HepG2 (cell line): ENCODE results near the gene TOMM22. TPM values are rescaled to one million over a fixed set of nuclear protein-coding genes. Genes with fewer than 3 reads are reported as not detected.

Experiments
- ATAC-seq: fragments of 200-7000 bp; cut with Tn5 transposase; 3 replicates; pipeline ENCODE4 v1.9.1; 2020; ENCODE audit warnings: mild to moderate bottlenecking, moderate library complexity
- BruUV-seq: library from RNA; stranded (reverse); fragments of 400-500 nt; replicated peaks from 2 replicates; lab custom pipeline; 2021; lab: Mats Ljungman, UMichigan
- CTCF ChIA-PET: fragments of 300-600 bp; formaldehyde crosslinking; extraction: SDS; loops from one replicate; lab custom pipeline; 2021; ENCODE audit warnings: low total read pairs, inconsistent platforms, low intra/inter-chr PET ratio; lab: Yijun Ruan, JAX
- POLR2A ChIA-PET: fragments of 350-600 bp; sonication (Branson Sonifier 250); formaldehyde crosslinking; loops from one replicate; lab custom pipeline; 2020; ENCODE audit warnings: antibody characterized with exemption, inconsistent platforms; lab: Yijun Ruan, JAX
- DNase-seq: peaks from one replicate; pipeline ENCODE4 v3.0.0-alpha.2; 2015; ENCODE audit warnings: low spot score
- FAIRE-seq: peaks from 3 replicates; lab custom pipeline; 2011; peaks lifted over from hg19 to GRCh38; lab: Jason Lieb, UNC
- H2AFZ ChIP-seq: one replicate; pipeline ENCODE4 v1.6.1; 2011; ENCODE audit warnings: low read length, inconsistent platforms
- H3K27ac ChIP-seq: fragments of 300-600 bp; 3 replicates; pipeline ENCODE4 v1.8.0; 2011; ENCODE audit warnings: mixed run types, mild to moderate bottlenecking, mixed read lengths, low read length, inconsistent platforms; ENCODE audit not compliant: insufficient read depth; ENCODE audit errors: extremely low read length
- H3K27me3 ChIP-seq, 2 experiments: fragments of 200-600 bp in 1 of 2; 2 replicates in 1 of 2; 3 replicates in 1 of 2; pipeline versions ENCODE4 v1.6.0 to v1.8.0; 2011; ENCODE audit warnings: low read length in 2 of 2, mild to moderate bottlenecking in 2 of 2, moderate library complexity in 2 of 2, inconsistent platforms in 1 of 2; ENCODE audit not compliant: insufficient read depth in 2 of 2, control insufficient read depth in 1 of 2
- H3K36me3 ChIP-seq, 2 experiments: fragments of 200-600 bp in 1 of 2; replicated peaks in 1 of 2; 2 replicates in 1 of 2; 3 replicates in 1 of 2; pipeline versions ENCODE4 v1.5.1 to v1.8.0; 2011; ENCODE audit warnings: low read length in 2 of 2, inconsistent platforms in 1 of 2; ENCODE audit not compliant: insufficient read depth in 2 of 2, control insufficient read depth in 1 of 2
- H3K4me1 ChIP-seq: 2 replicates; pipeline ENCODE4 v1.5.1; 2012; ENCODE audit warnings: low read length, inconsistent platforms; ENCODE audit not compliant: insufficient read depth
- H3K4me2 ChIP-seq: 2 replicates; pipeline ENCODE4 v1.6.0; 2011; ENCODE audit warnings: low read depth, low read length, inconsistent platforms
- H3K4me3 ChIP-seq, 3 experiments: fragments of 200-600 bp in 1 of 3; sonication (generic), shearing (Covaris generic) in 1 of 3; replicated peaks in 1 of 3; 2 replicates each; pipeline ENCODE4 v1.5.1; 2011 to 2016; ENCODE audit warnings: low read length in 3 of 3, inconsistent platforms in 2 of 3, low read depth in 2 of 3, mild to moderate bottlenecking in 2 of 3, control low read depth in 1 of 3, mixed read lengths in 1 of 3; ENCODE audit not compliant: insufficient read depth in 1 of 3
- H3K79me2 ChIP-seq: one replicate; pipeline ENCODE4 v1.6.1; 2011; ENCODE audit warnings: low read length, inconsistent platforms; ENCODE audit not compliant: insufficient read depth
- H3K9ac ChIP-seq: 2 replicates; pipeline ENCODE4 v1.6.0; 2011; ENCODE audit warnings: mild to moderate bottlenecking, low read depth, low read length, inconsistent platforms; ENCODE audit not compliant: insufficient read depth
- H3K9me3 ChIP-seq: 2 replicates; pipeline ENCODE4 v1.5.1; 2012; ENCODE audit warnings: mild to moderate bottlenecking, low read length
- H4K20me1 ChIP-seq: 2 replicates; pipeline ENCODE4 v1.6.0; 2011; ENCODE audit warnings: inconsistent platforms, mild to moderate bottlenecking, low read length, moderate library complexity; ENCODE audit not compliant: insufficient read depth
- AGO2 ChIP-seq: fragments of 200-400 bp; formaldehyde crosslinking; optimal IDR thresholded peaks from 2 replicates; pipeline ENCODE3; 2017; ENCODE audit warnings: mild to moderate bottlenecking, low read depth, low read length, moderate library complexity
- GLI4 ChIP-seq: sonication (generic); formaldehyde crosslinking; IDR thresholded peaks from 2 replicates; pipeline ENCODE4 v1.5.1; 2020; ENCODE audit warnings: missing genetic modification reagents, mild to moderate bottlenecking, moderate library complexity, borderline replicate concordance
- POLR2AphosphoS5 ChIP-seq: IDR thresholded peaks from 2 replicates; pipeline ENCODE4 v1.6.1; 2012; ENCODE audit warnings: low read depth, low read length
- RBM22 ChIP-seq: fragments of 200-400 bp; formaldehyde crosslinking; optimal IDR thresholded peaks from 2 replicates; pipeline ENCODE3; 2017; ENCODE audit warnings: mild to moderate bottlenecking, low read length, moderate library complexity
- ZFP62 ChIP-seq: sonication (generic); formaldehyde crosslinking; IDR thresholded peaks from 2 replicates; pipeline ENCODE4 v1.4.0; 2020; ENCODE audit warnings: missing genetic modification reagents
- ZNF333 ChIP-seq: sonication (generic); formaldehyde crosslinking; IDR thresholded peaks from 2 replicates; pipeline ENCODE4 v1.4.0; 2020; ENCODE audit warnings: mild to moderate bottlenecking, missing genetic modification reagents, borderline replicate concordance
- ZNF543 ChIP-seq: sonication (generic); formaldehyde crosslinking; IDR thresholded peaks from 2 replicates; pipeline ENCODE4 v1.4.0; 2020; ENCODE audit warnings: mild to moderate bottlenecking, missing genetic modification reagents
- ZSCAN5A ChIP-seq: sonication (generic); formaldehyde crosslinking; IDR thresholded peaks from 2 replicates; pipeline ENCODE4 v1.8.0; 2022; ENCODE audit warnings: mild to moderate bottlenecking, missing genetic modification reagents, borderline replicate concordance
- WGBS: methylation state at CpG from one replicate; pipeline ENCODE4 v1.1.6; 2017; ENCODE audit warnings: low lambda C conversion rate; 5-methylcytosine and 5-hydroxymethylcytosine counted together
- in situ Hi-C: cut with HindIII; loops from 2 replicates; pipeline ENCODE4 v1.10.0; 2017; ENCODE audit warnings: low pct_unique_long_range_greater_than_20kb; ENCODE audit not compliant: extremely low pct_ligation_motif_present
- intact Hi-C: fragments of 100-400 bp; cut with micrococcal nuclease; formaldehyde crosslinking; loops from one replicate; pipeline ENCODE4 v1.10.0; 2022; ENCODE audit not compliant: unreplicated experiment
- polyA plus RNA-seq, 8 experiments: library from polyadenylated mRNA; depleted of rRNA in 3 of 8; stranded (reverse) in 7 of 8; unstranded in 1 of 8; fragments of >200 nt; fragmentation: Illumina TruSeq in 4 of 8; extraction: Trizol in 4 of 8; gene quantifications; 2 replicates each; pipeline versions ENCODE4 v1.2.1 to v1.2.3, GENCODE V29; 2011 to 2016; ENCODE audit warnings: low read depth in 4 of 8, missing spikeins in 1 of 8, mixed read lengths in 1 of 8; ENCODE audit not compliant: insufficient read depth in 1 of 8
- total RNA-seq, 5 experiments: library from RNA; depleted of rRNA; stranded (reverse); fragments of >200 nt; fragmentation: Illumina TruSeq; extraction: Trizol; gene quantifications; 2 replicates each; pipeline ENCODE4 v1.2.3, GENCODE V29; 2016; ENCODE audit warnings: low read depth in 1 of 5

TOMM22 gene
- total and polyA plus RNA-seq, 2 of the 13 experiments (the other 11 are each of a cell fraction or from before 2014, with no cell fraction given) = 46.9 to 118 TPM

GRCh38 chr22:38685761-38686160 is 4.0 kb downstream of the TOMM22 start:
- Histone ChIP-seq H3K9ac (no peak overlapping the region), H3K4me2 (no peak overlapping the region), H3K4me1 (peaks cover 19% of the 10 kb centered on the region), H3K79me2 (peaks cover 11% of the 10 kb centered on the region), H3K27ac (no peak overlapping the region), H3K4me3 (no peak overlapping the region), H3K27me3 (no peaks in the 10 kb centered on the region), H2AFZ (no peak overlapping the region), H4K20me1 (no peaks in the 10 kb centered on the region), H3K9me3 (no peaks in the 10 kb centered on the region), H3K36me3 (peaks cover 26 to 57% of the 10 kb centered on the region in 2 experiments)
- BruUV-seq = no TSS peak
- POLR2A ChIA-PET = interaction anchor here (0.7 to 1.0 kb wide), 2 partner anchors 11 to 22 kb away, joined by 3 to 5 read pairs; no protein-coding TSS in a partner anchor
- ATAC-seq (no peak), DNase-seq (no peak), FAIRE-seq (no peak)
- intact Hi-C loops (no loop called here), in situ Hi-C loops (no loop called here)
- WGBS = 100% methylated on average over 1 of the region's 1 CpG
- CTCF ChIA-PET = no interaction called here
- TF ChIP-seq ZSCAN5A (no peak), GLI4 (CRISPR knock-in tag) (no peak), POLR2AphosphoS5 (0 out of 2 replicates have a peak, but pooled peaks have one; percentile 38), ZNF333 (CRISPR knock-in tag) (no peak), RBM22 (peak; percentile 92), ZNF543 (no peak), AGO2 (peak; percentile 44)

- Histone ChIP-seq H3K4me2 (no peak overlapping the region), H3K27ac (no peak overlapping the region), H3K27me3 (no peaks in the 10 kb centered on the region), H3K9ac (no peak overlapping the region), H4K20me1 (no peaks in the 10 kb centered on the region), H3K36me3 (peaks cover 20 to 42% of the 10 kb centered on the region in 2 experiments), H3K79me2 (peaks cover 19% of the 10 kb centered on the region), H3K4me3 (no peak overlapping the region), H3K4me1 (peaks cover 24% of the 10 kb centered on the region), H3K9me3 (no peaks in the 10 kb centered on the region), H2AFZ (no peak overlapping the region)
- DNase-seq (no peak), FAIRE-seq (no peak), ATAC-seq (no peak)
- TF ChIP-seq ZFP62 = no peak
- ChIA-PET POLR2A (no interaction called here), CTCF (no interaction called here)
- no TSS peak for BruUV-seq
- in situ Hi-C loops = no loop called here
- intact Hi-C loops = no loop called here
- 93% methylated on average over 1 of the region's 1 CpG for WGBS
Observed at GRCh38 chr22:38689651-38690050, 7.9 kb downstream of the TOMM22 start.
